HepG2 (cell line): ENCODE measurements around the gene NFS1. TPM values are rescaled to one million over a fixed set of nuclear protein-coding genes. Genes with fewer than 3 reads are reported as not detected.
A peak's percentile ranks its signal among the peaks of the same experiment; 100 is the strongest.

Experiments
- HOXA3 ChIP-seq: sonication (generic); formaldehyde crosslinking; IDR thresholded peaks from 2 replicates; pipeline ENCODE4 v1.5.0; 2020; ENCODE audit warnings: missing genetic modification reagents
- KDM4B ChIP-seq: sonication (generic); formaldehyde crosslinking; IDR thresholded peaks from 2 replicates; pipeline ENCODE4 v1.4.0; 2020; ENCODE audit warnings: missing genetic modification reagents
- KLF6 ChIP-seq: IDR thresholded peaks from 2 replicates; pipeline ENCODE4 v1.8.0; 2016; ENCODE audit warnings: missing biosample characterization, missing genetic modification reagents
- MAFG ChIP-seq: sonication (generic); formaldehyde crosslinking; IDR thresholded peaks from 2 replicates; pipeline ENCODE4 v1.5.1; 2020; ENCODE audit warnings: mild to moderate bottlenecking, missing genetic modification reagents
- NR2C2 ChIP-seq: sonication (generic); formaldehyde crosslinking; IDR thresholded peaks from 2 replicates; pipeline ENCODE4 v1.4.0; 2020; ENCODE audit warnings: missing genetic modification reagents, mild to moderate bottlenecking, moderate library complexity, borderline replicate concordance
- ZC3H13 ChIP-seq: sonication (generic); formaldehyde crosslinking; IDR thresholded peaks from 2 replicates; pipeline ENCODE4 v1.8.1; 2023; ENCODE audit warnings: mild to moderate bottlenecking, missing genetic modification reagents, moderate library complexity
- ZNF138 ChIP-seq: sonication (generic); formaldehyde crosslinking; IDR thresholded peaks from 2 replicates; pipeline ENCODE4 v1.5.0; 2020; ENCODE audit warnings: mild to moderate bottlenecking, low read depth, missing genetic modification reagents
- ZNF235 ChIP-seq: sonication (generic); formaldehyde crosslinking; IDR thresholded peaks from 2 replicates; pipeline ENCODE4 v1.8.1; 2023; ENCODE audit warnings: mild to moderate bottlenecking, missing genetic modification reagents, borderline replicate concordance
- ZNF263 ChIP-seq: sonication (generic); formaldehyde crosslinking; IDR thresholded peaks from 2 replicates; pipeline ENCODE4 v1.4.0; 2020; ENCODE audit warnings: missing genetic modification reagents
- ZNF292 ChIP-seq: sonication (generic); formaldehyde crosslinking; IDR thresholded peaks from 2 replicates; pipeline ENCODE4 v1.8.1; 2022; ENCODE audit warnings: mild to moderate bottlenecking, low read depth, missing genetic modification reagents, borderline replicate concordance
- ZNF577 ChIP-seq: sonication (generic); formaldehyde crosslinking; IDR thresholded peaks from 2 replicates; pipeline ENCODE4 v1.4.0; 2020; ENCODE audit warnings: mild to moderate bottlenecking, low read depth, missing genetic modification reagents, borderline replicate concordance
- ZNF607 ChIP-seq: sonication (generic); formaldehyde crosslinking; IDR thresholded peaks from 2 replicates; pipeline ENCODE4 v1.5.1; 2020; ENCODE audit warnings: missing genetic modification reagents, mild to moderate bottlenecking, borderline replicate concordance
- ZNF83 ChIP-seq: sonication (generic); formaldehyde crosslinking; IDR thresholded peaks from 2 replicates; pipeline ENCODE4 v1.4.0; 2020; ENCODE audit warnings: missing genetic modification reagents, mild to moderate bottlenecking, borderline replicate concordance
- ZSCAN30 ChIP-seq: sonication (generic); formaldehyde crosslinking; IDR thresholded peaks from 2 replicates; pipeline ENCODE4 v1.5.0; 2020; ENCODE audit warnings: mild to moderate bottlenecking, missing genetic modification reagents
- ZZZ3 ChIP-seq: sonication (generic); formaldehyde crosslinking; IDR thresholded peaks from 2 replicates; pipeline ENCODE4 v1.4.0; 2020; ENCODE audit warnings: missing genetic modification reagents, mild to moderate bottlenecking, borderline replicate concordance
- polyA plus RNA-seq, 8 experiments: library from polyadenylated mRNA; depleted of rRNA in 3 of 8; stranded (reverse) in 7 of 8; unstranded in 1 of 8; fragments of >200 nt; fragmentation: Illumina TruSeq in 4 of 8; extraction: Trizol in 4 of 8; gene quantifications; 2 replicates each; pipeline versions ENCODE4 v1.2.1 to v1.2.3, GENCODE V29; 2011 to 2016; ENCODE audit warnings: low read depth in 4 of 8, missing spikeins in 1 of 8, mixed read lengths in 1 of 8; ENCODE audit not compliant: insufficient read depth in 1 of 8
- total RNA-seq, 5 experiments: library from RNA; depleted of rRNA; stranded (reverse); fragments of >200 nt; fragmentation: Illumina TruSeq; extraction: Trizol; gene quantifications; 2 replicates each; pipeline ENCODE4 v1.2.3, GENCODE V29; 2016; ENCODE audit warnings: low read depth in 1 of 5
- TF ChIP-seq, protein P1 (sequence below): sonication (generic); formaldehyde crosslinking; IDR thresholded peaks from 2 replicates; pipeline ENCODE4 v1.8.1; 2023; ENCODE audit warnings: mild to moderate bottlenecking, missing genetic modification reagents
- TF ChIP-seq, protein P2 (sequence below): sonication (generic); formaldehyde crosslinking; IDR thresholded peaks from 2 replicates; pipeline ENCODE4 v1.5.0; 2020; ENCODE audit warnings: missing genetic modification reagents
- TF ChIP-seq, protein P3 (sequence below): sonication (generic); formaldehyde crosslinking; IDR thresholded peaks from 2 replicates; pipeline ENCODE4 v1.9.0; 2021; ENCODE audit warnings: missing genetic modification reagents, mild to moderate bottlenecking, borderline replicate concordance
- TF ChIP-seq, protein P4 (sequence below): IDR thresholded peaks from 2 replicates; pipeline ENCODE4 v1.6.1; 2016
- TF ChIP-seq, protein P5 (sequence below): IDR thresholded peaks from 2 replicates; pipeline ENCODE4 v1.6.1; 2016; ENCODE audit warnings: mild to moderate bottlenecking, missing biosample characterization, missing genetic modification reagents
- TF ChIP-seq, protein P6 (sequence below): sonication (generic); formaldehyde crosslinking; IDR thresholded peaks from 2 replicates; pipeline ENCODE4 v1.5.0; 2020; ENCODE audit warnings: missing genetic modification reagents

NFS1 gene
- total and polyA plus RNA-seq, 2 of the 13 experiments (the other 11 are each of a cell fraction or from before 2014, with no cell fraction given), result 65.9 to 88.1 TPM

DNA sequence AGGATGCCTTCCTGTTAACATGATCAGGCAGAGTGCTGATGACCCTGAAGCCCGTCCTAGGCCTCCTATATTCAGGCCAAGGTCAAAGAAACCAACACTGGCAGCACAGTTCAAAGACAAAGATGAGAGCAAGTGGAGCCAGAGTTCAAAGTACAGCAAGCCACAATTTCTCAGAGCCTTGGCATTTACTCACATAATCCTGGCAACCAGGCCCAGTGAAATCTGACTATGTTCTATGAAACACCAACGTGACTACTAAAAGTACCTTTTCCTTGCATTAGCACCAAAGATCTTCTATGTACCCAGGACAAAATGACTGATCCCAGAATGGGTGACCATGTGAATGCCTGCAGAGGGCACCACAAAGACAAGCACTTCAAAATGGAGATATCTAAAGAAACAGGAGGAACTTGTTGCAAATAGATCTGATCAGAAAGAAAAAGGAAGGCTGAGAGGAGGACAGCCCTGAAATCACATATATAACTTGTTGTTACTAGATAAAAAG, 3.9 kb downstream of the NFS1 start (continued):
- TF ChIP-seq ZNF577 (CRISPR knock-in tag), result no peak
- TF ChIP-seq, protein P1, sequence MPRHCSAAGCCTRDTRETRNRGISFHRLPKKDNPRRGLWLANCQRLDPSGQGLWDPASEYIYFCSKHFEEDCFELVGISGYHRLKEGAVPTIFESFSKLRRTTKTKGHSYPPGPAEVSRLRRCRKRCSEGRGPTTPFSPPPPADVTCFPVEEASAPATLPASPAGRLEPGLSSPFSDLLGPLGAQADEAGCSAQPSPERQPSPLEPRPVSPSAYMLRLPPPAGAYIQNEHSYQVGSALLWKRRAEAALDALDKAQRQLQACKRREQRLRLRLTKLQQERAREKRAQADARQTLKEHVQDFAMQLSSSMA (CRISPR knock-in tag), result no peak
- no peak for TF ChIP-seq ZNF83 (CRISPR knock-in tag)
- no peak for TF ChIP-seq ZC3H13 (CRISPR knock-in tag)
- TF ChIP-seq MAFG (CRISPR knock-in tag), result no peak
- TF ChIP-seq, protein P2, sequence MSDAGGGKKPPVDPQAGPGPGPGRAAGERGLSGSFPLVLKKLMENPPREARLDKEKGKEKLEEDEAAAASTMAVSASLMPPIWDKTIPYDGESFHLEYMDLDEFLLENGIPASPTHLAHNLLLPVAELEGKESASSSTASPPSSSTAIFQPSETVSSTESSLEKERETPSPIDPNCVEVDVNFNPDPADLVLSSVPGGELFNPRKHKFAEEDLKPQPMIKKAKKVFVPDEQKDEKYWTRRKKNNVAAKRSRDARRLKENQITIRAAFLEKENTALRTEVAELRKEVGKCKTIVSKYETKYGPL (CRISPR knock-in tag), result no peak
- TF ChIP-seq ZSCAN30, result 0 out of 2 replicates have a peak, but pooled peaks have one; percentile 43
- TF ChIP-seq, protein P3, sequence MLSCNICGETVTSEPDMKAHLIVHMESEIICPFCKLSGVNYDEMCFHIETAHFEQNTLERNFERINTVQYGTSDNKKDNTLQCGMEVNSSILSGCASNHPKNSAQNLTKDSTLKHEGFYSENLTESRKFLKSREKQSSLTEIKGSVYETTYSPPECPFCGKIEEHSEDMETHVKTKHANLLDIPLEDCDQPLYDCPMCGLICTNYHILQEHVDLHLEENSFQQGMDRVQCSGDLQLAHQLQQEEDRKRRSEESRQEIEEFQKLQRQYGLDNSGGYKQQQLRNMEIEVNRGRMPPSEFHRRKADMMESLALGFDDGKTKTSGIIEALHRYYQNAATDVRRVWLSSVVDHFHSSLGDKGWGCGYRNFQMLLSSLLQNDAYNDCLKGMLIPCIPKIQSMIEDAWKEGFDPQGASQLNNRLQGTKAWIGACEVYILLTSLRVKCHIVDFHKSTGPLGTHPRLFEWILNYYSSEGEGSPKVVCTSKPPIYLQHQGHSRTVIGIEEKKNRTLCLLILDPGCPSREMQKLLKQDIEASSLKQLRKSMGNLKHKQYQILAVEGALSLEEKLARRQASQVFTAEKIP (CRISPR knock-in tag), result no peak
- TF ChIP-seq, protein P4, sequence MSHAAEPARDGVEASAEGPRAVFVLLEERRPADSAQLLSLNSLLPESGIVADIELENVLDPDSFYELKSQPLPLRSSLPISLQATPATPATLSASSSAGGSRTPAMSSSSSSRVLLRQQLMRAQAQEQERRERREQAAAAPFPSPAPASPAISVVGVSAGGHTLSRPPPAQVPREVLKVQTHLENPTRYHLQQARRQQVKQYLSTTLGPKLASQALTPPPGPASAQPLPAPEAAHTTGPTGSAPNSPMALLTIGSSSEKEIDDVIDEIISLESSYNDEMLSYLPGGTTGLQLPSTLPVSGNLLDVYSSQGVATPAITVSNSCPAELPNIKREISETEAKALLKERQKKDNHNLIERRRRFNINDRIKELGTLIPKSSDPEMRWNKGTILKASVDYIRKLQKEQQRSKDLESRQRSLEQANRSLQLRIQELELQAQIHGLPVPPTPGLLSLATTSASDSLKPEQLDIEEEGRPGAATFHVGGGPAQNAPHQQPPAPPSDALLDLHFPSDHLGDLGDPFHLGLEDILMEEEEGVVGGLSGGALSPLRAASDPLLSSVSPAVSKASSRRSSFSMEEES (CRISPR knock-in tag), result no peak
- TF ChIP-seq, protein P5, sequence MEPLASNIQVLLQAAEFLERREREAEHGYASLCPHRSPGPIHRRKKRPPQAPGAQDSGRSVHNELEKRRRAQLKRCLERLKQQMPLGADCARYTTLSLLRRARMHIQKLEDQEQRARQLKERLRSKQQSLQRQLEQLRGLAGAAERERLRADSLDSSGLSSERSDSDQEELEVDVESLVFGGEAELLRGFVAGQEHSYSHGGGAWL, result no peak
- peak; percentile 44; the same call in 1 of the 2 replicates for TF ChIP-seq ZNF292
- TF ChIP-seq HOXA3 (CRISPR knock-in tag), result peak; percentile 66
- TF ChIP-seq, protein P6, sequence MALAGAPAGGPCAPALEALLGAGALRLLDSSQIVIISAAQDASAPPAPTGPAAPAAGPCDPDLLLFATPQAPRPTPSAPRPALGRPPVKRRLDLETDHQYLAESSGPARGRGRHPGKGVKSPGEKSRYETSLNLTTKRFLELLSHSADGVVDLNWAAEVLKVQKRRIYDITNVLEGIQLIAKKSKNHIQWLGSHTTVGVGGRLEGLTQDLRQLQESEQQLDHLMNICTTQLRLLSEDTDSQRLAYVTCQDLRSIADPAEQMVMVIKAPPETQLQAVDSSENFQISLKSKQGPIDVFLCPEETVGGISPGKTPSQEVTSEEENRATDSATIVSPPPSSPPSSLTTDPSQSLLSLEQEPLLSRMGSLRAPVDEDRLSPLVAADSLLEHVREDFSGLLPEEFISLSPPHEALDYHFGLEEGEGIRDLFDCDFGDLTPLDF (CRISPR knock-in tag), result peak; percentile 62; the same call in 1 of the 2 replicates
- peak; percentile 75 for TF ChIP-seq NR2C2 (CRISPR knock-in tag)
- no peak for TF ChIP-seq ZNF138
- no peak for TF ChIP-seq ZNF263
- TF ChIP-seq ZNF607 (CRISPR knock-in tag), result no peak
- no peak for TF ChIP-seq ZZZ3 (CRISPR knock-in tag)
- no peak for TF ChIP-seq KDM4B (CRISPR knock-in tag)
- TF ChIP-seq KLF6 (CRISPR knock-in tag), result no peak
- TF ChIP-seq ZNF235 (CRISPR knock-in tag), result no peak
